Esophagus squamous epithelium (tissue), 4 donors: ENCODE measurements around the gene GDPD5.

ENCODE experiments used
- POLR2A ChIP-seq, 4 donors: fragments of 450-650 bp; IDR thresholded peaks; one replicate each; pipeline ENCODE4 v1.6.1; 2017; ENCODE audit warnings: antibody characterized with exemption in 4 of 4, mild to moderate bottlenecking in 4 of 4, moderate library complexity in 3 of 4
- TF ChIP-seq, protein P1 (sequence below), 6 experiments: fragments of 450-650 bp in 4 of 6; fragments of 200-600 bp in 2 of 6; sonication (generic) in 2 of 6; IDR thresholded peaks; one replicate each; pipeline ENCODE4 v1.5.1; 2016 to 2019; ENCODE audit warnings: antibody characterized with exemption in 6 of 6, mild to moderate bottlenecking in 4 of 6, moderate library complexity in 4 of 6

DNA sequence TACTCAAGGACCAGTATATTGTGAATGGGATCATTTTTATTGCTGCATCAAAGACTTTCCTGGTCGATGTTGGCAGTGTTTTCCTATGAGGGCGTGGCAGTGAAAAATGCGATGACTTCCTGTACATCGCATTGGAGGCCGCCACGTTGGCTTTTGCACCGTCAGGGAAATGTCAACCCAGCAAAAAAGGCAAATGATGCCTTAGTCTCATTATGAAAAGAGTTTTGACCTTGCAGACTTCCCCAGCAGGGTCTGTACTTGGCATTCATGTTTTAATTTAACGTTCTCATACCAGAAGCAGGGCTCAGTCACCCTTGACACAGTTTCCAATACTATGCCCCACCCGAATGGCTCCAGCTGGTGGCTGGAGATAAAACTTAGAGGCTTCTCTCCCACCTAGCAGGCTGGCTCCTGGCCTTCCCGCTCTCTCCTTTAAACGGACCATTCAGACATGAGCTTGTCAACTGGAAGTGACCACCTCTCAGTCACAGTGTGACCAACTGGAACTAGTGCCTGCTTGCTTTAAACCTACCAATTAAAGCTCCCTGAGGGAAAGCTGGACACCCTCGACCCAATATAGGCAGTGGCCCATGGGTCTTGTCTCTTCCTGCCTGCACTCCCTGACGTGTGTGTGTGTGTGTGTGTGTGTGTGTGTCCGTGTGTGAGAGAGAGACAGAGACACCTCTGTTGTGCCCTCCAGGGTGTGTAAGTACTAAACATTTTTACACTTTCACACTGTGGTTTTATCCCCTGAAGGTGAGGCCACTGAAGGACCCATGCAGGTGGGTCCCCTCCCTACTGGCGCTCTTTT lies 8.7 kb upstream of the GDPD5 start:
- TF ChIP-seq, protein P1, sequence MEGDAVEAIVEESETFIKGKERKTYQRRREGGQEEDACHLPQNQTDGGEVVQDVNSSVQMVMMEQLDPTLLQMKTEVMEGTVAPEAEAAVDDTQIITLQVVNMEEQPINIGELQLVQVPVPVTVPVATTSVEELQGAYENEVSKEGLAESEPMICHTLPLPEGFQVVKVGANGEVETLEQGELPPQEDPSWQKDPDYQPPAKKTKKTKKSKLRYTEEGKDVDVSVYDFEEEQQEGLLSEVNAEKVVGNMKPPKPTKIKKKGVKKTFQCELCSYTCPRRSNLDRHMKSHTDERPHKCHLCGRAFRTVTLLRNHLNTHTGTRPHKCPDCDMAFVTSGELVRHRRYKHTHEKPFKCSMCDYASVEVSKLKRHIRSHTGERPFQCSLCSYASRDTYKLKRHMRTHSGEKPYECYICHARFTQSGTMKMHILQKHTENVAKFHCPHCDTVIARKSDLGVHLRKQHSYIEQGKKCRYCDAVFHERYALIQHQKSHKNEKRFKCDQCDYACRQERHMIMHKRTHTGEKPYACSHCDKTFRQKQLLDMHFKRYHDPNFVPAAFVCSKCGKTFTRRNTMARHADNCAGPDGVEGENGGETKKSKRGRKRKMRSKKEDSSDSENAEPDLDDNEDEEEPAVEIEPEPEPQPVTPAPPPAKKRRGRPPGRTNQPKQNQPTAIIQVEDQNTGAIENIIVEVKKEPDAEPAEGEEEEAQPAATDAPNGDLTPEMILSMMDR (IDR thresholded peaks at IDR 0.05) = no peak
- TF ChIP-seq POLR2A (IDR thresholded peaks at IDR 0.05) = no peak
